Nephron progenitor cell (in vitro differentiated cells): ENCODE measurements around the gene CAMTA1.

Experiments
- DNase-seq: peaks from one replicate; pipeline ENCODE4 v3.0.0; 2021
- H3K27ac Mint-ChIP-seq: 2 replicates; pipeline ENCODE4 v1.8.0; 2021; ENCODE audit warnings: mild to moderate bottlenecking, moderate library complexity, mixed read lengths
- H3K27me3 Mint-ChIP-seq: 2 replicates; pipeline ENCODE4 v1.8.0; 2021; ENCODE audit warnings: mild to moderate bottlenecking, low read depth, mixed read lengths; ENCODE audit not compliant: poor library complexity
- H3K36me3 Mint-ChIP-seq: 2 replicates; pipeline ENCODE4 v1.8.0; 2021; ENCODE audit warnings: low read depth, mixed read lengths
- H3K4me1 Mint-ChIP-seq: 2 replicates; pipeline ENCODE4 v1.8.0; 2021; ENCODE audit warnings: mixed read lengths
- H3K4me3 Mint-ChIP-seq: 2 replicates; pipeline ENCODE4 v1.8.0; 2021; ENCODE audit warnings: mild to moderate bottlenecking, moderate library complexity, mixed read lengths
- H3K9me3 Mint-ChIP-seq: 2 replicates; pipeline ENCODE4 v1.8.0; 2021; ENCODE audit warnings: mild to moderate bottlenecking, moderate library complexity, mixed read lengths
- CTCF ChIP-seq: fragments of 200-600 bp; sonication (generic); IDR thresholded peaks from 2 replicates; pipeline ENCODE4 v1.5.0; 2021; ENCODE audit warnings: antibody characterized with exemption

The CAMTA1 gene

GRCh38 chr1:7630378-7630777, 845.1 kb downstream of the CAMTA1 start:
- H3K9me3 Mint-ChIP-seq: no peaks in the 10 kb centered on the region
- TF ChIP-seq CTCF: no peak
- peaks cover 47% of the 10 kb centered on the region for H3K27me3 Mint-ChIP-seq
- H3K27ac Mint-ChIP-seq: no peak overlapping the region
- no peak overlapping the region for H3K4me3 Mint-ChIP-seq
- no peak for DNase-seq
- H3K36me3 Mint-ChIP-seq: no peaks in the 10 kb centered on the region
- H3K4me1 Mint-ChIP-seq: peaks cover 10% of the 10 kb centered on the region

GRCh38 chr1:7632176-7632575, 846.9 kb downstream of the CAMTA1 start:
- H3K27me3 Mint-ChIP-seq: peaks cover 31% of the 10 kb centered on the region
- H3K4me3 Mint-ChIP-seq: no peak overlapping the region
- peaks cover 10% of the 10 kb centered on the region for H3K4me1 Mint-ChIP-seq
- no peak overlapping the region for H3K27ac Mint-ChIP-seq
- DNase-seq: no peak
- TF ChIP-seq CTCF: no peak
- no peaks in the 10 kb centered on the region for H3K36me3 Mint-ChIP-seq
- H3K9me3 Mint-ChIP-seq: no peaks in the 10 kb centered on the region

DNA sequence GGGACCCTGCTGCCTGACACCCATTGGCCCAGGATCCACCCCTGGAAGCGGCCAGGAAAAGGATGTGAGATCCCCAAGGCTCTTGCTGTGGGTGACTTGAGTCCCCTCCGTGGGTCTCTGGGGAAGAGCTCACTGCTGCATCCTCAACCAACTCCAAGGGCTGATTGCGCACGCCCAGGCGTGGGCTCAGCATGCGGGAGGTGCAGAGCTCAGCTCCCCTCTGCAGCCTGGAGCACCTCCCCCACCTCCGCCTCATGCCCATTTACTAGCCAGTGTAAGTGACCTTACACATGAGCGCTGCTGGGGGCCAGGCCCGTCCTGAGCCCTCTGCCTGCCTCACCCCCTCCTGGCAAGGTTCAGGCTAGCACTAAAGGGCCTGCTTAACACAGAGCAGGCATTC, 847.4 kb downstream of the CAMTA1 start:
- Mint-ChIP-seq H3K27ac (no peak overlapping the region), H3K27me3 (peaks cover 28% of the 10 kb centered on the region), H3K4me1 (peaks cover 10% of the 10 kb centered on the region), H3K4me3 (no peak overlapping the region), H3K36me3 (no peaks in the 10 kb centered on the region), H3K9me3 (no peaks in the 10 kb centered on the region)
- TF ChIP-seq CTCF: no peak
- DNase-seq: no peak

GRCh38 chr1:7633506-7634245, 848.4 kb downstream of the CAMTA1 start:
- no peak for DNase-seq
- Mint-ChIP-seq H3K27ac (no peak overlapping the region), H3K27me3 (peaks cover 20% of the 10 kb centered on the region), H3K9me3 (no peaks in the 10 kb centered on the region), H3K36me3 (no peaks in the 10 kb centered on the region), H3K4me1 (peaks cover 10% of the 10 kb centered on the region), H3K4me3 (no peak overlapping the region)
- no peak for TF ChIP-seq CTCF

- H3K4me1 Mint-ChIP-seq: peaks cover 14% of the 10 kb centered on the region
- no peak for DNase-seq
- TF ChIP-seq CTCF: no peak
- H3K4me3 Mint-ChIP-seq: no peak overlapping the region
- H3K36me3 Mint-ChIP-seq: no peaks in the 10 kb centered on the region
- H3K27me3 Mint-ChIP-seq: peaks cover 14% of the 10 kb centered on the region
- no peak overlapping the region for H3K27ac Mint-ChIP-seq
- H3K9me3 Mint-ChIP-seq: no peaks in the 10 kb centered on the region
Observed at GRCh38 chr1:7634546-7635240, 849.4 kb downstream of the CAMTA1 start.
